HG03342 (cell line): ENCODE measurements around the gene IL23R.

Experiments
- ATAC-seq: cut with Tn5 transposase; IDR thresholded peaks from one replicate; pipeline ENCODE4 v1.9.1; 2021; ENCODE audit warnings: mild to moderate bottlenecking, moderate library complexity; ENCODE audit not compliant: unreplicated experiment

Gene IL23R

GRCh38 chr1:67294836-67295617 lies 128.8 kb downstream of the IL23R start:
- ATAC-seq = no peak

- no peak for ATAC-seq
Measured at GRCh38 chr1:67298762-67299161, 132.5 kb downstream of the IL23R start.

- ATAC-seq = no peak
Measured at GRCh38 chr1:67299296-67299695, 133.0 kb downstream of the IL23R start.

- no peak for ATAC-seq
Measured at GRCh38 chr1:67300561-67300960, 134.3 kb downstream of the IL23R start.

GRCh38 chr1:67304023-67304422 lies 137.8 kb downstream of the IL23R start:
- ATAC-seq = no peak

- ATAC-seq = no peak
Measured at GRCh38 chr1:67306547-67306946, 140.3 kb downstream of the IL23R start.

GRCh38 chr1:67307251-67308060 lies 141.2 kb downstream of the IL23R start, which contains the start of gene IL12RB2:
Gene IL12RB2 (plus strand): TSS chr1:67307873. CDS start chr1:67320369, 12,496 bp downstream.
- peak; percentile 60 for ATAC-seq

GRCh38 chr1:67308136-67308535 lies 141.9 kb downstream of the IL23R start:
- no peak for ATAC-seq
